Measurements from ENCODE around the gene LSP1.

DNA sequence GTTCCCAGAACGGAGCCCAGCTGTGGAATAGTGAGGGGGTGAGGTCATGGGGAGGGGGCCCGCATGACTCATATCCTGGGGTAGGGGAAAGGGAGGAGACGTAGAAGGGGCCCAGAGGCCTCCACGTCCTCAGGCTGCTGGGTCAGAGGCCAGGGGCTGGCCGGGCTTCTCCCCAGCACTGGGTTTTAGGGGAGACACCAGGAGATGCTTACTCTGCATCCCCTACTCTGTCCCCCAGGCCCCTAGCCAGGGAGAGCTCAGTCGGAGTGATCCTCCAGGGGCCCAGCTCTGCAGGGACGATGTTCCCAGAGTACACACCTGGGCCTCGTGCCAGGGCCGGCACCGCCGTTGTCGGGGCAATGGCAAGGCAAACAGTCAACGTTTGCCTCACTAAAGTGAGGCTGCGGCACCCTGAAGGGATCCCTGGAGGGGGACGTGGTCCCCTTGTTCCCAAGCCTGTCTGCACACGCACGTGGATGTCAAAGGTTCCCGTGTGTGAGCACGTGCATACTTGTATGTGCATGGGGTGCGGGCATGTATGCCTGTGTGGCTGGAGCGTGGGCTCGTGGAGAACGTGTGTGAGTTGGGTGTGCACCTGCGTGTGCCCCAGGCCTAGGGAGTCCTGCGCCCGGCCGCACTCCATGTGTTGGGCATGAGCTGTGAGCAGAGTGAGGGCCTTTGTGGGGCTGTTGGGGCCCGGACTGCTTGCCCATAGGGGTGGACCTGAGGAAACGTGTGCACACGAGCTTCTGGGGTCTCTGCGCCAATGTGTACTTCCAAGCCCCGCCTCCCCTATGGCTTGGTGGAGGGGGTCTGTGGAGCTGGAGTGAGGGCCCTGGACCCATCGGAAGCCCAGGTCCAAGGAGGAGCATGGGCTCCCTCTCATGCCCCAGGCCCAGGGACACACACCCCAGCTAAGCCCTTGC lies 24.6 kb downstream of the LSP1 start:
- TF ChIP-seq, protein P1, sequence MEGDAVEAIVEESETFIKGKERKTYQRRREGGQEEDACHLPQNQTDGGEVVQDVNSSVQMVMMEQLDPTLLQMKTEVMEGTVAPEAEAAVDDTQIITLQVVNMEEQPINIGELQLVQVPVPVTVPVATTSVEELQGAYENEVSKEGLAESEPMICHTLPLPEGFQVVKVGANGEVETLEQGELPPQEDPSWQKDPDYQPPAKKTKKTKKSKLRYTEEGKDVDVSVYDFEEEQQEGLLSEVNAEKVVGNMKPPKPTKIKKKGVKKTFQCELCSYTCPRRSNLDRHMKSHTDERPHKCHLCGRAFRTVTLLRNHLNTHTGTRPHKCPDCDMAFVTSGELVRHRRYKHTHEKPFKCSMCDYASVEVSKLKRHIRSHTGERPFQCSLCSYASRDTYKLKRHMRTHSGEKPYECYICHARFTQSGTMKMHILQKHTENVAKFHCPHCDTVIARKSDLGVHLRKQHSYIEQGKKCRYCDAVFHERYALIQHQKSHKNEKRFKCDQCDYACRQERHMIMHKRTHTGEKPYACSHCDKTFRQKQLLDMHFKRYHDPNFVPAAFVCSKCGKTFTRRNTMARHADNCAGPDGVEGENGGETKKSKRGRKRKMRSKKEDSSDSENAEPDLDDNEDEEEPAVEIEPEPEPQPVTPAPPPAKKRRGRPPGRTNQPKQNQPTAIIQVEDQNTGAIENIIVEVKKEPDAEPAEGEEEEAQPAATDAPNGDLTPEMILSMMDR (IDR thresholded peaks at IDR 0.05; ENCODE audit: insufficient read depth, low read length) = no peak
- TF ChIP-seq POLR2AphosphoS5 (IDR thresholded peaks at IDR 0.05; ENCODE audit: low read depth) (no peak), GABPA (IDR thresholded peaks at IDR 0.05; ENCODE audit: low read depth) (no peak)
- TF ChIP-seq, protein P2, sequence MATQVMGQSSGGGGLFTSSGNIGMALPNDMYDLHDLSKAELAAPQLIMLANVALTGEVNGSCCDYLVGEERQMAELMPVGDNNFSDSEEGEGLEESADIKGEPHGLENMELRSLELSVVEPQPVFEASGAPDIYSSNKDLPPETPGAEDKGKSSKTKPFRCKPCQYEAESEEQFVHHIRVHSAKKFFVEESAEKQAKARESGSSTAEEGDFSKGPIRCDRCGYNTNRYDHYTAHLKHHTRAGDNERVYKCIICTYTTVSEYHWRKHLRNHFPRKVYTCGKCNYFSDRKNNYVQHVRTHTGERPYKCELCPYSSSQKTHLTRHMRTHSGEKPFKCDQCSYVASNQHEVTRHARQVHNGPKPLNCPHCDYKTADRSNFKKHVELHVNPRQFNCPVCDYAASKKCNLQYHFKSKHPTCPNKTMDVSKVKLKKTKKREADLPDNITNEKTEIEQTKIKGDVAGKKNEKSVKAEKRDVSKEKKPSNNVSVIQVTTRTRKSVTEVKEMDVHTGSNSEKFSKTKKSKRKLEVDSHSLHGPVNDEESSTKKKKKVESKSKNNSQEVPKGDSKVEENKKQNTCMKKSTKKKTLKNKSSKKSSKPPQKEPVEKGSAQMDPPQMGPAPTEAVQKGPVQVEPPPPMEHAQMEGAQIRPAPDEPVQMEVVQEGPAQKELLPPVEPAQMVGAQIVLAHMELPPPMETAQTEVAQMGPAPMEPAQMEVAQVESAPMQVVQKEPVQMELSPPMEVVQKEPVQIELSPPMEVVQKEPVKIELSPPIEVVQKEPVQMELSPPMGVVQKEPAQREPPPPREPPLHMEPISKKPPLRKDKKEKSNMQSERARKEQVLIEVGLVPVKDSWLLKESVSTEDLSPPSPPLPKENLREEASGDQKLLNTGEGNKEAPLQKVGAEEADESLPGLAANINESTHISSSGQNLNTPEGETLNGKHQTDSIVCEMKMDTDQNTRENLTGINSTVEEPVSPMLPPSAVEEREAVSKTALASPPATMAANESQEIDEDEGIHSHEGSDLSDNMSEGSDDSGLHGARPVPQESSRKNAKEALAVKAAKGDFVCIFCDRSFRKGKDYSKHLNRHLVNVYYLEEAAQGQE (IDR thresholded peaks at IDR 0.05; ENCODE audit: insufficient replicate concordance, low read depth) = no peak
